Measurements from ENCODE around the gene CADM2.
"Not testable (repeated sequence)": the region's sequence is repeated elsewhere in the genome, so short reads cannot be mapped to it uniquely, and the experiment has no call there.

Gene CADM2

DNA sequence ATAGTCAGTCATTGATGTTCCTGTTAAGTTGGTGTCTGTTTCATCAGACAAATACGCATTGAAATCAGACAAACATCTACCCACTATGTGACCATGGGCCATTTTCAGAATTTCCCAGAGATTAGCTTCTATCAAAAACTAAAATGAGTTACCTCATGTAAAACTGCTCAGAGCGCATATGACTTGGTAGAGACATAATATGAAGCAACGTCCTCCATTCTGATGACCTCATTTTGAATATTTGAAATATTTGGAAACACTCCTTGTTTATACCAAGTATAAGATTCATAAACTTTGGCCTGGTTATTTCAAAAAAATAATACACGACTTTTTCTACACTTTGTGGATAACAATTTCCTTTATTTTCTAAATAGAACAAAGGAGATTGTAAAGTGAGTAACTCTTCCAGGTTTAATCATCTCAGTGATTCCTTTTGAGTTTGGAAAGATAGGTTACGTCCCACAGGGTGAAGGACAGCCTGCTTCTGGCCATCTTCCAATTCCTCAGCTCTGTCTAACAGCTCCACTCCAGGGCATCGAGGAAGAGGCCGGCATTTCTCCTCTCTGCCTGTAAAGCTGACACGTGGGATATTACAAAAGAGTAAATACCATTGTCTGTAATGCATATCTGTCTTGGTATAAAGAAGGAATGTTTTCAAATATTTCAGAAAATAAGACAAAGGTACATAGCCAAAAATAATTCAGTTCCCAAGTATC is 122.6 kb downstream of the CADM2 start:
- no peak for DNase-seq

DNA sequence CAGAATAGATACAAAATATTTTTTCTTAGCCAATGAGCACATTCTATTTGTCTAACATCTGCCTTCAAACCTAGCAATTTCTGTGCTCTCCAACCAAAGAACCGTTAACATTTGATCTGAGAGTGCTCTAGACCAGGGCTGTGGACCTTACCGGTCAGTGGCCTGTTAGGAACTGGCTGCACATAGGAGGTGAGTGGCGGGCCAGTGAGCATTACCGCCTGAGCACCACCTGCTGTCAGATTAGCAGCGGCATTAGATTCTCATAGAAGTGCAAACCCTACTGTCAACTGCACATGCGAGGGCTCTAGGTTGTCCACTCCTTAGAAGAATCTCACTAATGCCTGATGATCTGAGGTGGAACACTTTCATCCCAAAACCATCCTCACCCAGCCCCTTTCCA is 131.7 kb downstream of the CADM2 start:
- DNase-seq = no peak

DNA sequence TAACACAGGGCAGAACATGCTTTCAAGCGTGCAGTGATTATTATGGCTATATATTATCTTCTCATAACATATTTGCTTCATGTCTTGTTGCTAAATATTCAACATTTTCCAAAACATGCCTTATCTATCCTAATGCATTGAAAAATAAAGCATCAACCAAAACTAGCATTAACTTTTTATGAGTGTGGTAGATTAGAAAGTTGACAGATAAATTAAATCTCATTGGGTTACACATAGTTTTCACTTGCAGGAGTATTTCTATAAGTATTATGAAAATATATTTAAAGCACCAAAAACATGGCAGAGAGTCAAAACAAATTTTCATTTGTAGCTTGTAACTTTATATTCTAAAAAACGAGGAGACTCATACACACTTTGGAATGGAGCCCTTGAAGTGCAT is 141.5 kb downstream of the CADM2 start:
- DNase-seq = no peak

DNA sequence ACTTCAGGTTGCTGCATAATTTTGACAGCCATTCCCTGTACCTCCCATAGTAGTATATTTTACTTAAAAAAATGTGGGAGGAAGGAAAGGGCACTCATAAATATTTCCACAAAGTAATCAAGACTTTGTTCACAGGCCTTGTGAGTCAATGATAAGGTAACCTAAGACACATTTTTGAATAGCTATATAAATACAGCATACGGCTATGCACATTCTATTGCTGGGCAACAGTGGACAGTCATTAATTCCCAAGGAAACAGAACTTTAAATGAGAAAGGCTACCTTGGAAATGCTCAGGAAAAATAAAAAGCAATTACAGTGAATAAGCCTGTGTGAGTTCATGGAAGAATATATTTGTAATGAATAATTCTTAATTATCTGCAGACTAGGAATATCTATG is 144.0 kb downstream of the CADM2 start:
- DNase-seq = no peak

DNA sequence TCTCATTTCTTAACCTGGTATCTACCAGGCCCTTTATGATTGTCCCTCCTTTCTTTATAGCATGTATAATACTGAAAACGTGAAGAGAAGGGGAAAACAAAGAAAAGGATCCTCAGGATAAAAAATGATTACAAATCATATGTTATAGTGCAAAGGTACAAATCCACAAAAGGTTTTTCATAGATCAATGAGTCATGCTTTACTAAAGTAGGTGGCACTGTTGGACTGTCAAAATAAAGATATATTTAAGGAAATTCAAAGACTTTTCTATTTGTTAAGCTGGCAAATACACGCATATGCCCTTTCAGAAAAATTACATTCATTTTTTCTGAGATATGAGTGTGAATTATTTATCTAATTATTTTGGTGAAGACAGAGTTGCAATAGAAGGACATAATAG is 151.6 kb downstream of the CADM2 start:
- DNase-seq = no peak

DNA sequence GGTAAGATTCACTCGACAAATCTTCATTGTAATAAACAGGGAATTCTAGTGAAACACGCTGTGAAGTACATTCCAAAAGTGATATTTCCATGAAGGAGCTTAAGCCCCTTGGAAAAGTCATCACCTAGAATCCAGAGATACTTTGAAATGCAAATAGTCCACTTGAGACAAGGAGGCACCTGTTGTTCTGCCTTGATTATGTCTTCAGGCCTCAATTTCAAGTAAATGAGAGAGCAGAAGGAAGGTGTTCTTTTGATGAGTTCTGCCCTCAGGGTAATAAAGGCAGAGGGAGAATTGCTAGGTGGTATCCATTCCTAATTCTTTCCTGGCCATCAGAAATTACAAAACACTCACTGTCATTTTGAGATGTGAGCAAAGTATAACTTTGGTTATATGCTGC is 162.1 kb downstream of the CADM2 start:
- DNase-seq = no peak

DNA sequence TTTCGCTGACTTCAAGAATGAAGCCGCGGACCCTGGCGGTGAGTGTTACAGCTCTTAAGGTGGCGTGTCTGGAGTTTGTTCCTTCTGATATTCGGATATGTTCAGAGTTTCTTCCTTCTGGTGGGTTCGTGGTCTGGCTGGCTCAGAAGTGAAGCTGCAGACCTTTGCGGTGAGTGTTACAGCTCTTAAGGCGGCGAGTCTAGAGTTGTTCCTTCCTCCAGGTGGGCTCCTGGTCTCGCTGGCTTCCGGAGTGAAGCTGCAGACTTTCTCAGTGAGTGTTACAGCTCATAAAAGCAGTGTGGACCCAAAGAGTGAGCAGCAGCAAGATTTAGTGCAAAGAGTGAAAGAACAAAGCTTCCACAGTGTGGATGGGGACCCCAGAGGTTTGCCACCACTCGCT is 174.1 kb downstream of the CADM2 start:
- not testable (repeated sequence) for DNase-seq

DNA sequence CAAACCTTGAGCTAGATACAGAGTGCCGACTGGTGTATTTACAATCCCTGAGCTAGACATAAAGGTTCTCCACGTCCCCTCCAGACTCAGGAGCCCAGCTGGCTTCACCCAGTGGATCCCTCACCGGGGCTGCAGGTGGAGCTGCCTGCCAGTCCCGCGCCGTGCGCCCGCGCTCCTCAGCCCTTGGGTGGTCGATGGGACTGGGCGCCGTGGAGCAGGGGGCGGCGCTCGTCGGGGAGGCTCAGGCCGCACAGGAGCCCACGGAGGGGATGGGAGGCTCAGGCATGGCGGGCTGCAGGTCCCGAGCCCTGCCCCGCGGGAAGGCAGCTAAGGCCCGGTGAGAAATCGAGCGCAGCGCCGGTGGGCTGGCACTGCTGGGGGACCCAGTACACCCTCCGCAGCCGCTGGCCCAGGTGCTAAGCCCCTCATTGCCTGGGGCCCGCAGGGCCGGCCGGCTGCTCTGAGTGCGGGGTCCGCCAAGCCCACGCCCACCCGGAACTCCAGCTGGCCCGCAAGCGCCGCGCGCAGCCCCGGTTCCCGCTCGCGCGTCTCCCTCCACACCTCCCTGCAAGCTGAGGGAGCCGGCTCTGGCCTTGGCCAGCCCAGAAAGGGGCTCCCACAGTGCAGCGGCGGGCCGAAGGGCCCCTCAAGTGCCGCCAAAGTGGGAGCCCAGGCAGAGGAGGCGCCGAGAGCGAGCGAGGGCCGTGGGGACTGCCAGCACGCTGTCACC is 175.1 kb downstream of the CADM2 start:
- not testable (repeated sequence) for DNase-seq

DNA sequence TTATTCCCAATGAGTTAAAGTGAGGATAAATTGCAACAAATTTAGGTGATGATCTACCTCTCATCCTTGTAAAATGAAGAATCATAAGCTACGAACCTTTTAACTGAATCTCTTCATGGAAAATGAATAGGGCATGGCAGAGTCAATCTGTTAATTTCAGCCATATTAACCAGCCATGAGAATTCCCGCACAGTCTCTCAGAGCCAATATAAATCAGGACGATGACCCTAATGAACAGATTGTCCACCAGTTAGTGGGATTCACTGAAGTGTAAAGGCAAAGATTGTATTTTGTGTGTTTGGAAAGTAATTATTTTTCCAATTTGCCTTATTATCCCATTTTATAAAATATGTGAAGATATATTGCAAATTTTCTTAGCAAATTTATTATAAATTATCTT is 183.8 kb downstream of the CADM2 start:
- no peak for DNase-seq

DNA sequence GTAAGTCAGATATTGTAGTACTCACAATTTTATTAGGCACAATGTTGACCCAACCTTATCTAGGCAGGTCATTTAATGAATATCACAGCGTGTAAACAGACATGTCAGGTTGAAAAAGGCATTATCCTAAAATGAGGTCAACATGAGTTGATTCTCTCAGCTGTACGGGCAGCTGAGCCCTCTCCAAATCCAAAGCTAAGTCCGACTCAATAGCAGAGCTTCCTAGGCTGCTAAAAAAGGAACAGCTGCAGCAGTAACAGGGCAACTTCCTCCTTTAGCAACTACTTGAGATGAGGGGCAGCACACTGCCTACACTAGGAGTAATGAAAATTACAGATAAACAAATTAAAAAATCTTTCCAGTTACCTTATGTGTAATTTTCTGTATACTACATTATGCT is 189.2 kb downstream of the CADM2 start:
- no peak for DNase-seq

DNA sequence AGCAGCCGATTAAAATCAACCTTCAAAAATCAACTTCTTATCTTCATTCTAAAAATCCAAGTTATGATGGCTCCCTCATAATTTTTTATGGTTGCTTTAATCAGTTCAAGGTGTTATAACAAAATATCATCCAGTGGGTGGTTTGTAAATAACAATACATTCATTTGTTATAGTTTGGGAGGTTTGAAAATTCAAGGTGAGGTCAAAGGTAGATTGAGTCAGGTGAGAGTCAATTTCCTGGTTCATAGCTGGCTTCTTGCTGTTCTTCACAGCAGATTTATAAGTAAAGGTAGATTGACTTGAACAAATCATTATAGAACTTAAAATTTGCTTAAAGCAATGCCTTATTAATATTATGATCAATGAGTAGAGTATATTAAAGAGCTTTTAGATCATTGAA is 192.8 kb downstream of the CADM2 start:
- DNase-seq = no peak

DNA sequence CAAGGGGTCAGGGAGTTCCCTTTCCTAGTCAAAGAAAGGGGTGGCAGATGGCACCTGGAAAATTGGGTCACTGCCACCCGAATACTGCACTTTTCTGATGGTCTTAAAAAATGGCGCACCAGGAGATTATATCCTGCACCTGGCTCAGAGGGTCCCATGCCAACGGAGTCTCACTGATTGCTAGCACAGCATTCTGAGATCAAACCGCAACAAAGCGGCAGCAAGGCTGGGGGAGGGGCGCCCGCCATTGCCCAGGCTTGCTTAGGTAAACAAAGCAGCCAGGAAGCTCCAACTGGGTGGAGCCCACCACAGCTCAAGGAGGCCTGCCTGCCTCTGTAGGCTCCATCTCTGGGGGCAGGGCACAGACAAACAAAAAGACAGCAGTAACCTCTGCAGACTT is 194.5 kb downstream of the CADM2 start:
- DNase-seq = not testable (repeated sequence)

DNA sequence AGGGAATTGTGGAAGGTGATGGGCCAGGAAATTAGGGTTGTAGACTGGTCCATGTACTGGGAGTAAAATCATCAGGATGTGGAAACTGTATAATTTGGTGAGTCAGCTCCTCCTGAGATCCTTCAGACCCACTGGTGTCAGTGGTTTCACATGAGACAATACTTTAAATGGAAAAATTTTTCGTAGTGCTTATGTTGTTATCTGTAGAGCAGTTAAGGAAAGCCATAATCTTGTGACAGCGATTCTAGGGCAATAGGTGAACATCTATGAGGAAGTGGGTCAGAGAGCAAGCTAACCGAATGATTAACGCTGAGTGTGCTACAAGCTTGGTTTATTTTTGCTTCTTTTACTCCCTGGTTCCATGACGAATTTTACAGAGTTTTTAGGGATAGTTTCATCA is 200.6 kb downstream of the CADM2 start:
- no peak for DNase-seq

DNA sequence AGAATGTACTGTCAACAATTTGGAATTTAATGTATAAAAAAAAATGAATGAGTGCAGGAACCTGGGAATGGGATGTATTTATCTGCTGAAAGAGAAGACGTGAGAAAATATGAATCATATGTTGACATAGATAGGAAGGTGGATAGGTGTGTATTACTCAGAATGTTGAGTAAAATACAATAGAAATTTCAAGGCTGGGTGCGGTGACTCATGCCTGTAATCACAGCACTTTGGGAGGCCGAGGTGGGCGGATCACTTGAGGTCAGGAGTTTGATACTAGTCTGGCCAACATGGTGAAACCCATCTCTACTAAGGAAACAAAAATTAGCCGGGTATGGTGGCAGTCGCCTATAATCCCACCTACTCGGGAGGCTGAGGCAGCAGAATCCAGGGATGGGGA is 202.8 kb downstream of the CADM2 start:
- DNase-seq = no peak

DNA sequence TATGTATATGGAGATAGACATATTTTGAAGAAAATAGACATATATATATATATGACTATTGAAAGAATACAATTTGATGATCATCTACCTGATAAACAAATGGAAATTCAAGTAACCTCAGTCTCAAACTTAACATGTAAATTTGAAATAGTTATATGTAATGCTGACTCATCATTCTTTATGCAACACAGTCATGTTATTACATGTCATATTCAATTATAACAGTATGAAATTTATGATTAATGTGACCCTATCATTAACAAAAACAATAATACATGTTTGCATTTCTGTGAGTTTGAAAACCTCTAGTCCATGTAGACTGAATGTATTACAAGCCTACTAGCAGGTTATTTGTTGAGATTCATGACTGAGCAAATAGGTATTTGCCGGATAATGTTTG is 204.1 kb downstream of the CADM2 start:
- DNase-seq = no peak

DNA sequence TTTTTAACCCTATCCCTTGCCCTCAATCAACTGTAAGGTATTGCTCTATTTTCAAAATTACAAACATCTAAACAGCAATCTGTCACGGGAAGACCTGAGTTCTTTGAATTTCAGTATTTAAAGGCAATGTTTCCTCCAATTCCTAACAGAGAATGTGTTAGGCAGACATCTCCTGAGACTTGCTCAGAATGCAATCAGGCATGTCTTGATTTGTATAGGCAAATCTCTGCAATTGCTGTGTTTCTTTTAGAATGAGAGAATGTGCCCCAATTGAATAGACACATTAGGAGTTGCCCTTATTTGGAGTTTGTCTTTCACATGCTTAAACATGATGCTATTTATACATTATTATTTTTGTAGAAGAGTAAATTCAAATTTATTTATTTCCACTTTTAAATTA is 205.6 kb downstream of the CADM2 start:
- DNase-seq = no peak

DNA sequence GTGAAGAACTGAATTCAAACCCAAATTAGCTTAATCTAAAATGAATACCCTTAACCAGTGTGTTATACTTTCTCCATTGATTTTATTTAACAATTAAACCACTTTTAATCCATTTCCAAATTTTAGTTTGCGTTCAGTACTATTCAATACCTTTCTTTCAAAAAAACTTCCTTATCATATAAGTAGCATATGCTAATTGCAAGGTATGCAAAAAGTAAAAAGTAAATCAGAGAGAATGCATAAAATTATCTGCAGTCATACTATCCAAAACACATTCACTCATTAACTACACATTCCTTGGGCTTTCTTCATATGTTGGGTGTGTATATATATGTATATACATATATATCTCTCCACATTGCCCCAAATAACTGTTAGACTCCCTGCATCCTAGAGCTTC is 208.8 kb downstream of the CADM2 start:
- no peak for DNase-seq

DNA sequence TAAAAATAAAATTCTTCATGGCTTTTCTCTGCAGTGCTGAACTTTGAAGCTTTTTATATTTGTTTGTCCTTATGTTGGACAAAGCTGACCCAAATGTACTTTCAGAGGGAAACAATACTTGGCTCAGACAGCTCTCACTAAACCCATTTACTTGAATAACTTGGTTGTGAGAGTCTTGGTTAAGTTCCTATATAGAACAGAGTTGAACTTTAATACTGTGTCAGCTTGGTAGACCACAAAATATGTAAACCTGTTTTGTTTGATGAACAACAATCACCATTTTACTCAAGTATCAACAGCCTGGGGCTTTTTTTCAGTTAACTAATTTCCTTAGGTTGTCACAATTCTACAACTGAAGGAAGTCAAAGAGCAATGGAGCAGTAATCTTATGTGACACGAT is 211.9 kb downstream of the CADM2 start:
- no peak for DNase-seq

DNA sequence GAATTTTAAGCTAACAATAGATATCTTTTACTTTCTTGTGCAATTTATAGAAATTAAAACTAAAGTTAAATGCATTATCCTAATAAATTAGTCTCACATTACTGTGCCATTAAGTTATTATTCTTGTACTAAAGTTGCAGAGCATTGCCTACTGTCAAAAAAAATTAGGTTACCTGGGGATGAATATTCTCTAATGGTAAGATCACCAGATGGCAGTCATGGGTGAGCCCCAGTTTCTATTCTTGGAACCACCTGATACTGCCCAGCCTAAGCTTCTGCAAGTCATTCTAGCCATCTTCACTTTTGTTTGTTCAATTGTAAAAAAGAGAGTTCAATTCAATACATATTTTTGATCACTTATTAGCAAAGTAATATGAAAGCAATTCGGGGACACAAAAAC is 213.2 kb downstream of the CADM2 start:
- DNase-seq = no peak

DNA sequence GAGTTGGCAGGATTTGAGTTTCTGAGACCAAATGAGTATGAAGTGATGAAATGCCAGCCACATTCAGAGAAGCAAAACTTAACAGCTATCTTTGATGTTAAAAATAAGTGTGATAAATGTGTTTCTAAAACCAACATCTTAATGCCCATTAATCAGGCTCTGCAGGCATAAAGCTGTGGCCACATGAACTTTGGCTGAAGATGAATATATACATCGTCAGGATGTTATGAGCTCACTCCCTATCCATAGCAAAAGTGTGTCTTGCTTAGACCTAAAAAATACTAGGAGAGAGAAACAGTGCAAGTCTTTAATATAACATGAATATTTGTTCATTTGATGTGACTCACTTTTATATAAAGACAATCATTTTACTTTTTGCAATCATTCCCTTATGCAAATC is 218.0 kb downstream of the CADM2 start:
- no peak for DNase-seq

DNA sequence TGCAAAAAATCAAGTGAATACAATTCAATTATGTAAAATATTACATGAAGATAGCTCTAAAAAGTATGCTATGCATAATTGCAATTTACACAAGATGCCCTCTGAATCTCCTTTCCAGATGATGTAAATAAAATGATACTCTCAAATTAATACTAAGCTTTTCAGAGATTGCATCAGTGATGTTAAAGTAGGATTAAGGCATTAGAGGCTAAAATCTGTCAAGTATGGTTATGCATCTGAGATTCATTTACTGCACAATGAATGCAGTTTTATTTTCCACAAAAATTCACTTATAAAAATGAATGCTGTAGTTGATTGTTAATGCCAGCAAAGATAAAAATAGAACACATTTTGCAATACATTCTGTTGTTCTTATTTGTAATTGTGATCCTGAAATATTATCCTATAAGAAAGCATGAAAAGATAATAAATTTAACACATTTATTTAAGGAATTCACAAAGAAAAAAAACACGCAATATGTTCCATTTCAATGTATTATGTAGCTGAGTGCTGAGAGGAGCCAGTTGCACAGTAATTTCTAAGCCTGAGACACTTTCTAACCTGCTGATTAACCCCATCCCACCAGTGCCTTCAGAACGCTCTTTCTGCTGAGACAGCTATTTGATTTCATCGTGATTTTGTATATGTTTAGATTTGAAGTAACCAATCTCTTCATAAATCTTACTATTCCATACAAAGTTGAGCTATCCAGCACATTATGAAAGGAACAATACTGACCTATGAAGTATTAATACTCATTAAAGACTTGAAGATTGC is 224.4 kb downstream of the CADM2 start:
- DNase-seq = no peak

DNA sequence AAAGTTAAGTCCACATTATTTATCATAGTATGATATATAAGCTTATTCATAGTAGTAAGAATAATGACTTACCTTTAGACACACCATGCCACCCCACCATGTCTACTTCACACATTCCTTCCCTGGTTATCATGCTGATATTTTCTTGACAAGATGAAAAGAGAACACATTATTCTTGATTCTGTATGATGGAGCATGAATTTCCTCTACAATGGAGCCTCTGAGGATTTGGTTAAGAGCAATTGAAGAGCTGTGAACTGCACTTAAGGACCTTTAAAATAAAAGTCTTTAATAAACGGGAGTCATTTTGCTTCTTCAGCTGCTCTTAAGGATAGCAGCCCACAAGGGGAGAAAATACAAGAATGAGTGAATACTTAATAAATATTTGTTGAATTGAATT is 226.7 kb downstream of the CADM2 start:
- DNase-seq = no peak

DNA sequence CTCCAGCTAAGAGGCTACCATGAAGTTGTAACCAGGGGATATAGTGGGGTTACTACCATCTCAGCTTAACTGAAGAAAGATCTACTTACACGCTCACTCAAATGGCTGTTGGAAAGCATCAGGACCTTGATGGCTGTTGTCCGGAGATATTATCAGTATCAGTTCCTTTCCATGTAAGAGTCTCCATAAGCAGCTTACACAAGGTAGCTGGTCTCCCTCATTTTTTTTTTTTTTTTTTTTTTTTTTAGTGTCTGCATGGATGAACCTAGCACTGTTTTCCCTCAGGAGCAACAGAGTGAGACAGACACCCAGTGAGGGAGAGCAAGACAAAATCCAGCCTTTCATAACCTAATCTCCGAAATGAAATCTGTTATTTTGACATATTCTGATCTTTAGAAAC is 230.9 kb downstream of the CADM2 start:
- DNase-seq = no peak

DNA sequence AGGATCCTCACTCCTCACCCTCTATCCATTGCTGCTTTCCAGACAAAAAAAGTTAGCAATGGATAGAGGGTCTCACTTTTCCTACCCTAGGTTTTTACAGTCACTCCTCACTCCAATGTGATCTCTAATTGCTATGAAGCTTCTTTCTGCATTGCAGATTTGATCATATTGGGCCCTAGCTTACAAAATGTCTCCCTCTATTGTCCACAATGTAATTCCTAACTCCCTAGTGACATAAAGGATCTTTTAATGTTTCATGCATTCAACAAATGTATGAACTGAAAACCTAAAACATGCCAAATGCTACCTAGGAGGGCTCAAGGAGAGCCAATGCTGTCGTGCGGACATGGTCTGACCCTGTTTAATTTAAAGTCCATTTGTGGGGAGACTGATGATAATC is 234.8 kb downstream of the CADM2 start:
- no peak for DNase-seq
